ENCODE measurements around the gene LCN6.

GRCh38 chr9:136784249-136784996 lies 36.1 kb upstream of the LCN6 start:
- TF ChIP-seq, protein P1, sequence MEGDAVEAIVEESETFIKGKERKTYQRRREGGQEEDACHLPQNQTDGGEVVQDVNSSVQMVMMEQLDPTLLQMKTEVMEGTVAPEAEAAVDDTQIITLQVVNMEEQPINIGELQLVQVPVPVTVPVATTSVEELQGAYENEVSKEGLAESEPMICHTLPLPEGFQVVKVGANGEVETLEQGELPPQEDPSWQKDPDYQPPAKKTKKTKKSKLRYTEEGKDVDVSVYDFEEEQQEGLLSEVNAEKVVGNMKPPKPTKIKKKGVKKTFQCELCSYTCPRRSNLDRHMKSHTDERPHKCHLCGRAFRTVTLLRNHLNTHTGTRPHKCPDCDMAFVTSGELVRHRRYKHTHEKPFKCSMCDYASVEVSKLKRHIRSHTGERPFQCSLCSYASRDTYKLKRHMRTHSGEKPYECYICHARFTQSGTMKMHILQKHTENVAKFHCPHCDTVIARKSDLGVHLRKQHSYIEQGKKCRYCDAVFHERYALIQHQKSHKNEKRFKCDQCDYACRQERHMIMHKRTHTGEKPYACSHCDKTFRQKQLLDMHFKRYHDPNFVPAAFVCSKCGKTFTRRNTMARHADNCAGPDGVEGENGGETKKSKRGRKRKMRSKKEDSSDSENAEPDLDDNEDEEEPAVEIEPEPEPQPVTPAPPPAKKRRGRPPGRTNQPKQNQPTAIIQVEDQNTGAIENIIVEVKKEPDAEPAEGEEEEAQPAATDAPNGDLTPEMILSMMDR (IDR thresholded peaks at IDR 0.05), result no peak
- no peak for TF ChIP-seq POLR2A (IDR thresholded peaks at IDR 0.05)
